Measurements from ENCODE around the gene NRTN. TPM values are rescaled to one million over a fixed set of nuclear protein-coding genes. Genes with fewer than 3 reads are reported as not detected.

The NRTN gene
- total and polyA plus RNA-seq, 2 of the 4 experiments (the other 2 are of a cell fraction), result 0.17 to 0.18 TPM

- H3K4me2 ChIP-seq (ENCODE audit: low read depth, low read length), result no peak overlapping the region
- ATAC-seq (ENCODE audit: low read depth) (peak; percentile 12; the same call in 1 of the 2 replicates), DNase-seq (no peak)
- in situ Hi-C loops (cut with MboI; ENCODE audit: low sequenced_read_pairs) (no loop called here), intact Hi-C loops (cut with micrococcal nuclease) (loop anchor here (1.0 kb wide), 1 partner anchor 21 kb away; no protein-coding TSS in a partner anchor), dilution Hi-C loops (cut with HindIII; ENCODE audit: low sequenced_read_pairs, unreplicated experiment) (no loop called here)
- H3K27me3 ChIP-seq (ENCODE audit: control insufficient read depth, insufficient read depth, low read length), result no peaks in the 10 kb centered on the region
- POLR2A ChIA-PET (ENCODE audit: unreplicated experiment), result no interaction called here
- peak overlapping the region; percentile 58 for H2BK120ac ChIP-seq (ENCODE audit: low read depth, low read length)
- peak overlapping the region; percentile 79 for H2BK20ac ChIP-seq (ENCODE audit: low read depth, low read length)
- no TSS peak for BruUV-seq (replicated peaks)
- H2AK9ac ChIP-seq (replicated peaks; ENCODE audit: low read depth, low read length, poor library complexity), result peak overlapping the region; percentile 12
- H2BK15ac ChIP-seq (ENCODE audit: low read depth, low read length), result peak overlapping the region; percentile 0; the same call in 2 of the 3 replicates
- no peaks in the 10 kb centered on the region for H3K9me1 ChIP-seq (ENCODE audit: insufficient read depth, low read length)
- CTCF ChIA-PET, result interaction anchor here (0.6 kb wide), 1 partner anchor 30 kb away, joined by 4 read pairs; no protein-coding TSS in a partner anchor
- H3K9ac ChIP-seq (ENCODE audit: low read depth, low read length), result no peak overlapping the region
- TF ChIP-seq USF2 (IDR thresholded peaks at IDR 0.05; ENCODE audit: low read depth, low read length) (no peak), CTCF (conservative IDR thresholded peaks at IDR 0.05; ENCODE audit: low read depth, low read length) (no peak), RFX5 (IDR thresholded peaks at IDR 0.05; ENCODE audit: low read depth, low read length) (no peak), MXI1 (IDR thresholded peaks at IDR 0.05; ENCODE audit: borderline replicate concordance, low read depth, low read length) (no peak), MAFK (IDR thresholded peaks at IDR 0.05; ENCODE audit: low read depth, low read length) (no peak), NFE2L2 (IDR thresholded peaks at IDR 0.05; ENCODE audit: low read depth, low read length) (no peak), FOS (IDR thresholded peaks at IDR 0.05; ENCODE audit: low read depth, low read length) (no peak), CHD1 (IDR thresholded peaks at IDR 0.05; ENCODE audit: low read depth, low read length) (no peak), RCOR1 (IDR thresholded peaks at IDR 0.05; ENCODE audit: insufficient replicate concordance, low read length) (no peak), CEBPB (IDR thresholded peaks at IDR 0.05; ENCODE audit: low read depth, low read length) (no peak), SMC3 (IDR thresholded peaks at IDR 0.05; ENCODE audit: low read depth, low read length) (no peak), ELK1 (IDR thresholded peaks at IDR 0.05; ENCODE audit: borderline replicate concordance, low read depth, low read length) (no peak), POLR2A (IDR thresholded peaks at IDR 0.05; ENCODE audit: low read depth, low read length) (no peak), BHLHE40 (IDR thresholded peaks at IDR 0.05; ENCODE audit: low read depth, low read length) (no peak), MAZ (IDR thresholded peaks at IDR 0.05; ENCODE audit: borderline replicate concordance, low read depth, low read length) (no peak), RAD21 (IDR thresholded peaks at IDR 0.05; ENCODE audit: low read length) (no peak)
- no peak overlapping the region for H3K27ac ChIP-seq (ENCODE audit: insufficient read depth, low read length)
- H2BK5ac ChIP-seq (ENCODE audit: low read depth, low read length, poor library complexity, severe bottlenecking), result no peak overlapping the region
- H3K36me3 ChIP-seq (ENCODE audit: control insufficient read depth, insufficient read depth, low read length), result no peaks in the 10 kb centered on the region
- peak overlapping the region; percentile 79 for H4K91ac ChIP-seq (ENCODE audit: insufficient read depth, low read depth, low read length)
- peak overlapping the region; percentile 67 to 86; a peak in 2 of 4 replicates for H4K8ac ChIP-seq (ENCODE audit: low read depth in 2 of 2, low read length in 2 of 2)
- H4K20me1 ChIP-seq (ENCODE audit: insufficient read depth, low read length), result no peaks in the 10 kb centered on the region
- H2AK5ac ChIP-seq (ENCODE audit: low read depth, low read length), result no peak overlapping the region
- peak overlapping the region; percentile 75 for H3K4ac ChIP-seq (ENCODE audit: low read depth, low read length)
- no peaks in the 10 kb centered on the region for H3K9me3 ChIP-seq (ENCODE audit: control insufficient read depth, insufficient read depth, low read length)
- no peaks in the 10 kb centered on the region for H3K79me1 ChIP-seq (ENCODE audit: low read depth in 1 of 2, low read length in 2 of 2)
- no peak overlapping the region for H3K23ac ChIP-seq (ENCODE audit: low read depth, low read length)
- no peak overlapping the region for H3K56ac ChIP-seq (ENCODE audit: extremely low read depth, insufficient read depth, low read length)
- no peak overlapping the region; the same call in 1 of the 2 replicates for H4K5ac ChIP-seq (ENCODE audit: low read depth, low read length)
- no peak overlapping the region for H3K4me3 ChIP-seq (ENCODE audit: insufficient read depth, low read depth, low read length)
- 0 out of 2 replicates have a peak overlapping the region, but pooled peaks have one; percentile 4 for H3K14ac ChIP-seq (replicated peaks; ENCODE audit: low read depth, low read length)
- peaks cover 4% of the 10 kb centered on the region for H3K4me1 ChIP-seq (ENCODE audit: control insufficient read depth, insufficient read depth, low read length)
- WGBS, 2 experiments (ENCODE audit: extremely low coverage in 2 of 2, insufficient read length in 1 of 2), result 92% methylated on average over 2 of the region's 5 CpGs; no CpG with 5 or more reads in 1 of the 2 experiments
- H3K18ac ChIP-seq (ENCODE audit: low read depth, low read length), result no peak overlapping the region
- peak overlapping the region; percentile 1 for H2AFZ ChIP-seq (replicated peaks; ENCODE audit: low read length, poor library complexity)
These were observed 31.6 kb upstream of the NRTN start for GRCh38 chr19:5773276-5773675.

Data from IMR-90 (cell line).